Keratinocyte (primary cell): ENCODE measurements around the gene METAP1D. TPM values are rescaled to one million over a fixed set of nuclear protein-coding genes. Genes with fewer than 3 reads are reported as not detected.

Experiments
- DNase-seq: peaks from one replicate; pipeline ENCODE4 v3.0.0-alpha.2; 2011; ENCODE audit warnings: low read depth, missing footprints, low spot score
- FAIRE-seq: peaks from 2 replicates; lab custom pipeline; 2011; peaks lifted over from hg19 to GRCh38; lab: Jason Lieb, UNC
- H2AFZ ChIP-seq: 2 replicates; pipeline ENCODE4 v1.6.0; 2012; ENCODE audit warnings: low read length, control low read depth, inconsistent platforms; ENCODE audit not compliant: control insufficient read depth
- H3K27ac ChIP-seq: 2 replicates; pipeline ENCODE4 v1.5.1; 2011; ENCODE audit warnings: low read length; ENCODE audit not compliant: control insufficient read depth, insufficient read depth
- H3K27me3 ChIP-seq: 3 replicates; pipeline ENCODE4 v1.6.0; 2011; ENCODE audit warnings: low read length; ENCODE audit not compliant: control insufficient read depth, insufficient read depth; ENCODE audit errors: extremely low read depth
- H3K36me3 ChIP-seq, 2 experiments: 2 replicates in 1 of 2; 3 replicates in 1 of 2; pipeline ENCODE4 v1.5.1; 2011; ENCODE audit warnings: low read length in 2 of 2, mild to moderate bottlenecking in 1 of 2; ENCODE audit not compliant: control insufficient read depth in 2 of 2, insufficient read depth in 2 of 2; ENCODE audit errors: extremely low read depth in 1 of 2
- H3K4me1 ChIP-seq: 3 replicates; pipeline ENCODE4 v1.5.1; 2011; ENCODE audit warnings: low read length; ENCODE audit not compliant: control insufficient read depth, insufficient read depth; ENCODE audit errors: extremely low read depth
- H3K4me2 ChIP-seq: 3 replicates; pipeline ENCODE4 v1.6.0; 2011; ENCODE audit warnings: low read depth, low read length; ENCODE audit not compliant: control insufficient read depth, insufficient read depth; ENCODE audit errors: extremely low read depth
- H3K4me3 ChIP-seq, 3 experiments: fragments of 200-600 bp in 1 of 3; sonication (generic) in 1 of 3; 2 replicates in 2 of 3; 3 replicates in 1 of 3; pipeline ENCODE4 v1.5.1; 2011 to 2016; ENCODE audit warnings: low read length in 3 of 3, mild to moderate bottlenecking in 3 of 3, control low read depth in 2 of 3, inconsistent platforms in 1 of 3, low read depth in 1 of 3, mixed read lengths in 1 of 3, mixed run types in 1 of 3, moderate library complexity in 1 of 3; ENCODE audit not compliant: control insufficient read depth in 2 of 3, insufficient read depth in 2 of 3; ENCODE audit errors: extremely low read depth in 1 of 3
- H3K79me2 ChIP-seq: 2 replicates; pipeline ENCODE4 v1.6.0; 2012; ENCODE audit warnings: low read length; ENCODE audit not compliant: control insufficient read depth, insufficient read depth
- H3K9ac ChIP-seq: 3 replicates; pipeline ENCODE4 v1.6.0; 2011; ENCODE audit warnings: low read length; ENCODE audit not compliant: control insufficient read depth, insufficient read depth; ENCODE audit errors: extremely low read depth
- H3K9me1 ChIP-seq: 3 replicates; pipeline ENCODE4 v1.6.0; 2011; ENCODE audit warnings: low read length; ENCODE audit not compliant: control insufficient read depth, insufficient read depth; ENCODE audit errors: extremely low read depth
- H3K9me3 ChIP-seq: 2 replicates; pipeline ENCODE4 v1.5.1; 2012; ENCODE audit warnings: low read depth, low read length; ENCODE audit not compliant: control insufficient read depth
- H4K20me1 ChIP-seq: 3 replicates; pipeline ENCODE4 v1.6.0; 2011; ENCODE audit warnings: low read length; ENCODE audit not compliant: control insufficient read depth, insufficient read depth; ENCODE audit errors: extremely low read depth
- EZH2 ChIP-seq: IDR thresholded peaks from one replicate; pipeline ENCODE4 v1.6.1; 2012; ENCODE audit warnings: inconsistent platforms, mild to moderate bottlenecking, low read length, moderate library complexity
- dilution Hi-C: fragments of 300-500 bp; cut with MboI; formaldehyde crosslinking; loops from one replicate; pipeline ENCODE4 v1.7.0; 2020; ENCODE audit warnings: low sequenced_read_pairs; ENCODE audit not compliant: extremely low pct_ligation_motif_present
- polyA plus RNA-seq, 5 experiments: library from polyadenylated mRNA; depleted of rRNA in 3 of 5; stranded (reverse) in 3 of 5; stranded (forward) in 1 of 5; unstranded in 1 of 5; fragments of >200 nt; gene quantifications; 1 replicate in 1 of 5; 2 replicates in 3 of 5; 3 replicates in 1 of 5; pipeline versions ENCODE4 v1.2.1 to v1.2.3, GENCODE V29; 2011 to 2012; ENCODE audit warnings: missing spikeins in 2 of 5, low read depth in 1 of 5, low replicate concordance in 1 of 5
- TF ChIP-seq, protein P1 (sequence below), 3 experiments: IDR thresholded peaks in 1 of 3; conservative IDR thresholded peaks in 1 of 3; optimal IDR thresholded peaks in 1 of 3; 2 replicates in 2 of 3; 3 replicates in 1 of 3; pipeline versions ENCODE3 to v1.5.1; 2011; ENCODE audit warnings: low read length in 3 of 3, mild to moderate bottlenecking in 3 of 3, moderate library complexity in 2 of 3, control low read depth in 1 of 3, inconsistent platforms in 1 of 3; ENCODE audit not compliant: insufficient read depth in 2 of 3; ENCODE audit errors: extremely low read depth in 1 of 3

Gene METAP1D
- polyA plus RNA-seq, 1 donor (not counting 4 experiments of a cell fraction or from before 2014, with no cell fraction given) = 5.1 TPM

DNA sequence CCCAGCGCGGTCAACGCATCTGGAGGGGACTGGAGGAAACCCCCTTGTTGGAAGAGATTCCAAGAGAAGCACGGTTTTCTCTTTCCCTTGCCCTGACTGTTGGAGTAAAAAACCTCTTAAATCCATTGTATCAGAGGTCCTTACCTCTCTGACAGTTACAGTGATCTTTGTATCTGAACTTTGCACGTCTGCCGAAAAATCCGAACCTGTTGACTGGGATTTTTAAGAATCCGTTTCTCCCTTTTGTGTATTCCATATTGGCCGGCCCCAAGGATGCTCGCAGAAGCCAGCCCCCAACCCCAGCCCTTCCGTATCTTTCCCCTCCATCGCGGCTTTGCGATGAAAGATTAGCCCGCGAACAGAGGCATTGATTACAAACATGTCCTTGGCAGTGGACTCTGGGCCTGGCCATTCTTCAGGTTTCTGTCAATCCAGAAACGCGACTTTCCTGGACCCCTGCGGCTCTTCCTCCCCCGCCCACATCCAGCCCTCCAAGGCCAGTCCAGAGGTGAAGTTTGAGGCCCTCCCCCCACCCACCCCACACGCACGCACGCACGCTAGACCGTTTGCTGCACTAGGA is 81.0 kb downstream of the METAP1D start:
- Histone ChIP-seq H3K9me3 (no peaks in the 10 kb centered on the region), H3K79me2 (no peaks in the 10 kb centered on the region), H3K4me1 (peaks cover 23% of the 10 kb centered on the region), H3K9me1 (no peaks in the 10 kb centered on the region), H3K36me3 (no peaks in the 10 kb centered on the region), H3K27me3 (peaks cover 52% of the 10 kb centered on the region), H3K9ac (no peak overlapping the region), H3K4me2 (no peak overlapping the region), H3K27ac (no peak overlapping the region), H4K20me1 (no peaks in the 10 kb centered on the region), H3K4me3 (no peak overlapping the region), H2AFZ (no peak overlapping the region)
- no peak for TF ChIP-seq EZH2
- TF ChIP-seq, protein P1, sequence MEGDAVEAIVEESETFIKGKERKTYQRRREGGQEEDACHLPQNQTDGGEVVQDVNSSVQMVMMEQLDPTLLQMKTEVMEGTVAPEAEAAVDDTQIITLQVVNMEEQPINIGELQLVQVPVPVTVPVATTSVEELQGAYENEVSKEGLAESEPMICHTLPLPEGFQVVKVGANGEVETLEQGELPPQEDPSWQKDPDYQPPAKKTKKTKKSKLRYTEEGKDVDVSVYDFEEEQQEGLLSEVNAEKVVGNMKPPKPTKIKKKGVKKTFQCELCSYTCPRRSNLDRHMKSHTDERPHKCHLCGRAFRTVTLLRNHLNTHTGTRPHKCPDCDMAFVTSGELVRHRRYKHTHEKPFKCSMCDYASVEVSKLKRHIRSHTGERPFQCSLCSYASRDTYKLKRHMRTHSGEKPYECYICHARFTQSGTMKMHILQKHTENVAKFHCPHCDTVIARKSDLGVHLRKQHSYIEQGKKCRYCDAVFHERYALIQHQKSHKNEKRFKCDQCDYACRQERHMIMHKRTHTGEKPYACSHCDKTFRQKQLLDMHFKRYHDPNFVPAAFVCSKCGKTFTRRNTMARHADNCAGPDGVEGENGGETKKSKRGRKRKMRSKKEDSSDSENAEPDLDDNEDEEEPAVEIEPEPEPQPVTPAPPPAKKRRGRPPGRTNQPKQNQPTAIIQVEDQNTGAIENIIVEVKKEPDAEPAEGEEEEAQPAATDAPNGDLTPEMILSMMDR (optimal IDR thresholded peaks at IDR 0.05 in 1 of 3, IDR thresholded peaks at IDR 0.05 in 1 of 3, conservative IDR thresholded peaks at IDR 0.05 in 1 of 3; ENCODE audit: extremely low read depth in 1 of 3, insufficient read depth in 2 of 3, low read length in 3 of 3) = no peak
- dilution Hi-C loops = no loop called here
- no peak for FAIRE-seq
- no peak for DNase-seq

DNA sequence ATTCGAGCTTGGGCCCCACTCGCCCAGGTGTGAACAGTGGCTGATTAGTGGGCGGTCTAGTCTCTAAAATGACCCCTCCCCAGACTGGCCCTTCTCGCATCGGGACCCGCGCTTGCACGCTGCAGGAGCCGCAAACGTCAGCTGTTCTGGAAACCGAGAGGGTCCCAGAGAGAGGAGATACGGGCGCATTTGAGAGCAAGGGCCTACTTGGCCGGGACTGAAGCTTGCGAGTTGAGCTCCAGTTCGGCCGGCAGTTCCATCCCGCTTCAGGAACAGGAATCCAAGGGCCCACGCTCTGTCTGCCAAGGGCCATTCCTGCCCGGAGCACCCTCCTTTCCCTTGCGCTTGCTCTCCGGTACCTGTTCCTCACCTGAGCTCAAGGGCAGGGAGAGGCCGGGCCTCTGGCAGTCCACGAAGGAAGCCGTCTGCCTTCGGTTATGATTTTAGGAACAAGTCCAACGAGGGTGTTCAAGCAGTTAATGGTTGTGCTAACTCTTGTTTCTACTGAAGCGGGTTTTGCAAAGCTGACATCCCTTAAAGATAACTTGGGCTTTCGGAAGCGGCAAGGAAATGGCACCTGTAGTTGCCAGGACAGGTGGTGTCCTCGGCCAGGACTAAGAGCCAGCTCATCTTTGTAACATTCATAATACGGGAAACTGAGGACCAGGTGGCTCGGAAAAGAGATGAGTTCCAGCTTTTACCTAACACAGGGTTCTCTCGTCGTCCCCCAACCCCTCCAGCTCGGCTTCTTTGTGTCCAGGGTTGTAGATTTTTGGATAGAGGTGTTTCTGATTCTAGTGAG is 81.7 kb downstream of the METAP1D start:
- TF ChIP-seq EZH2 = peak; percentile 56
- TF ChIP-seq, protein P1 (optimal IDR thresholded peaks at IDR 0.05 in 1 of 3, IDR thresholded peaks at IDR 0.05 in 1 of 3, conservative IDR thresholded peaks at IDR 0.05 in 1 of 3; ENCODE audit: extremely low read depth in 1 of 3, insufficient read depth in 2 of 3, low read length in 3 of 3) = no peak
- no peak for FAIRE-seq
- Histone ChIP-seq H3K4me3 (no peak overlapping the region), H3K4me1 (peaks cover 28% of the 10 kb centered on the region), H3K36me3 (no peaks in the 10 kb centered on the region), H3K9ac (no peak overlapping the region), H4K20me1 (no peaks in the 10 kb centered on the region), H3K27me3 (peaks cover 59% of the 10 kb centered on the region), H3K27ac (no peak overlapping the region), H3K79me2 (no peaks in the 10 kb centered on the region), H3K4me2 (no peak overlapping the region), H3K9me3 (no peaks in the 10 kb centered on the region), H2AFZ (no peak overlapping the region), H3K9me1 (no peaks in the 10 kb centered on the region)
- dilution Hi-C loops = no loop called here
- DNase-seq = no peak
